Motor neuron (in vitro differentiated cells): Measurements from ENCODE around the gene FOXP1. TPM values are rescaled to one million over a fixed set of nuclear protein-coding genes. Genes with fewer than 3 reads are reported as not detected.

ENCODE experiments used
- ATAC-seq, 8 experiments: fragments of 200-7000 bp; cut with Tn5 transposase; replicated peaks in 6 of 8; 2 replicates each; pipeline ENCODE4 v1.8.0; 2021; ENCODE audit warnings: mild to moderate bottlenecking in 8 of 8, moderate library complexity in 8 of 8
- H3K27ac ChIP-seq, 2 donors: fragments of 250-450 bp; sonication (Bioruptor Pico); 2 replicates each; pipeline ENCODE4 v1.9.0; 2021; ENCODE audit warnings: antibody characterized with exemption in 2 of 2, mild to moderate bottlenecking in 2 of 2, moderate library complexity in 1 of 2
- H3K4me1 ChIP-seq, 2 donors: fragments of 250-450 bp; sonication (Bioruptor Pico); replicated peaks in 1 of 2; 2 replicates each; pipeline ENCODE4 v1.6.1; 2021; ENCODE audit warnings: antibody characterized with exemption in 2 of 2, mild to moderate bottlenecking in 2 of 2, moderate library complexity in 1 of 2
- H3K4me3 ChIP-seq, 5 donors: fragments of 250-450 bp; sonication (Bioruptor Pico); 2 replicates each; pipeline ENCODE4 v1.9.0; 2021; ENCODE audit warnings: antibody characterized with exemption in 5 of 5, mild to moderate bottlenecking in 5 of 5, moderate library complexity in 4 of 5
- WGBS, 10 experiments: fragments of 450-650 bp; shearing (Covaris generic); methylation state at CpG; one replicate each; pipeline ENCODE4 v1.0.0; 2022; 5-methylcytosine and 5-hydroxymethylcytosine counted together
- in situ Hi-C, 9 experiments: fragments of 400-800 bp; cut with MboI; loops; one replicate each; pipeline ENCODE4 v1.15.0; 2021; ENCODE audit warnings: low sequenced_read_pairs in 9 of 9, low pct_unique_long_range_greater_than_20kb in 2 of 9; ENCODE audit not compliant: unreplicated experiment in 9 of 9
- total RNA-seq, 8 experiments: library from RNA; unstranded; fragments of 300-600 nt; gene quantifications; 2 replicates each; pipeline versions ENCODE4 v1.2.3 to v1.2.4, GENCODE V29; 2022

The FOXP1 gene
- total RNA-seq, 8 experiments from 2014 or later, result 7.0 to 118 (median 74.5) TPM

- H3K4me1 ChIP-seq, result peaks cover 62 to 92% of the 10 kb centered on the region in 2 donors
- ATAC-seq, result peak in 7 of 8 experiments; percentile 17 to 70 (median 61)
- H3K4me3 ChIP-seq, result peak overlapping the region; percentile 4 to 36 (median 24)
- WGBS, 10 experiments, result 29 to 100% (median 41%) methylated on average over 2 to 17 of the region's 19 CpGs
- H3K27ac ChIP-seq, result no peak overlapping the region
- in situ Hi-C loops, result no loop called here
Observed at GRCh38 chr3:71130471-71131374, 452.8 kb downstream of the FOXP1 start.

GRCh38 chr3:71129611-71130431, 453.7 kb downstream of the FOXP1 start:
- Histone ChIP-seq H3K4me3 (peak overlapping the region; percentile 4 to 36 (median 24)), H3K4me1 (peaks cover 55 to 83% of the 10 kb centered on the region in 2 donors), H3K27ac (no peak overlapping the region)
- in situ Hi-C loops, result no loop called here
- WGBS, 10 experiments, result 0 to 93% (median 10%) methylated on average over 1 to 13 of the region's 13 CpGs; no CpG with 5 or more reads in 1 of the 10 experiments
- peak in 7 of 8 experiments; percentile 4 to 43 (median 34) for ATAC-seq

- H3K4me3 ChIP-seq, result peak overlapping the region in 1 of 5 donors; percentile 36
- H3K4me1 ChIP-seq, result peaks cover 51 to 75% of the 10 kb centered on the region in 2 donors
- ATAC-seq, result no peak
- no peak overlapping the region for H3K27ac ChIP-seq
- in situ Hi-C loops, result no loop called here
- 25 to 100% (median 72%) methylated on average over 2 to 6 of the region's 6 CpGs for WGBS, 10 experiments
Observed at GRCh38 chr3:71128961-71129360, 454.6 kb downstream of the FOXP1 start.

GRCh38 chr3:71127844-71128243, 455.7 kb downstream of the FOXP1 start:
- ATAC-seq, result peak in 3 of 8 experiments; percentile 20 to 65 (median 23)
- H3K4me3 ChIP-seq, result no peak overlapping the region
- WGBS, 10 experiments, result 14 to 100% (median 88%) methylated on average over 1 to 7 of the region's 7 CpGs
- in situ Hi-C loops, result no loop called here
- H3K27ac ChIP-seq, result no peak overlapping the region
- H3K4me1 ChIP-seq, result peaks cover 42 to 64% of the 10 kb centered on the region in 2 donors

- 47 to 92% (median 81%) methylated on average over 4 to 7 of the region's 7 CpGs for WGBS, 10 experiments
- in situ Hi-C loops, result no loop called here
- Histone ChIP-seq H3K4me1 (peaks cover 36 to 58% of the 10 kb centered on the region in 2 donors), H3K27ac (no peak overlapping the region), H3K4me3 (no peak overlapping the region)
- ATAC-seq, result peak in 3 of 8 experiments; percentile 21 to 39 (median 29)
Observed at GRCh38 chr3:71127052-71127831, 456.3 kb downstream of the FOXP1 start.

- no peak for ATAC-seq
- peaks cover 21 to 43% of the 10 kb centered on the region in 2 donors for H3K4me1 ChIP-seq
- in situ Hi-C loops, result no loop called here
- 100% methylated on average over 1 of the region's 1 CpG; no CpG with 5 or more reads in 8 of the 10 experiments for WGBS, 10 experiments
- H3K4me3 ChIP-seq, result no peak overlapping the region
- H3K27ac ChIP-seq, result no peak overlapping the region
Observed at GRCh38 chr3:71125738-71126137, 457.8 kb downstream of the FOXP1 start.

GRCh38 chr3:71124048-71124447, 459.5 kb downstream of the FOXP1 start:
- Histone ChIP-seq H3K27ac (no peak overlapping the region), H3K4me1 (peaks cover 14 to 26% of the 10 kb centered on the region in 2 donors), H3K4me3 (no peak overlapping the region)
- ATAC-seq, result no peak
- WGBS, 10 experiments, result 0 to 100% (median 82%) methylated on average over 1 of the region's 1 CpG; no CpG with 5 or more reads in 1 of the 10 experiments
- in situ Hi-C loops, result no loop called here

GRCh38 chr3:71122641-71123040, 460.9 kb downstream of the FOXP1 start:
- Histone ChIP-seq H3K4me3 (no peak overlapping the region), H3K4me1 (peaks cover 8 to 12% of the 10 kb centered on the region in 2 donors), H3K27ac (no peak overlapping the region)
- no peak for ATAC-seq
- in situ Hi-C loops, result no loop called here
- WGBS, 10 experiments, result 83 to 100% (median 94%) methylated on average over 1 to 4 of the region's 4 CpGs; no CpG with 5 or more reads in 1 of the 10 experiments

- in situ Hi-C loops, result no loop called here
- ATAC-seq, result peak in 2 of 8 experiments; percentile 25 to 49
- WGBS, 10 experiments, result 60 to 100% (median 100%) methylated on average over 1 to 3 of the region's 3 CpGs; no CpG with 5 or more reads in 2 of the 10 experiments
Observed at GRCh38 chr3:71121429-71122167, 461.9 kb downstream of the FOXP1 start.

GRCh38 chr3:71120012-71120411, 463.5 kb downstream of the FOXP1 start:
- no peak overlapping the region for H3K27ac ChIP-seq
- ATAC-seq, result peak in 1 of 8 experiments; percentile 70
- in situ Hi-C loops, result no loop called here
- peaks cover 0 to under 1% of the 10 kb centered on the region in 2 donors for H3K4me1 ChIP-seq
- H3K4me3 ChIP-seq, result no peak overlapping the region

More at GRCh38 chr3:71121429-71122167, 461.9 kb downstream of the FOXP1 start:
- peaks cover 0 to 2% of the 10 kb centered on the region in 2 donors for H3K4me1 ChIP-seq
- H3K27ac ChIP-seq, result no peak overlapping the region
- no peak overlapping the region for H3K4me3 ChIP-seq

- peaks cover 0 to 7% of the 10 kb centered on the region in 2 donors for H3K4me1 ChIP-seq
- ATAC-seq, result no peak
- no peak overlapping the region for H3K4me3 ChIP-seq
- 0 to 100% (median 88%) methylated on average over 1 to 2 of the region's 2 CpGs; no CpG with 5 or more reads in 6 of the 10 experiments for WGBS, 10 experiments
- no peak overlapping the region for H3K27ac ChIP-seq
- in situ Hi-C loops, result no loop called here
Observed at GRCh38 chr3:71119171-71119570, 464.4 kb downstream of the FOXP1 start.

- no peak for ATAC-seq
- Histone ChIP-seq H3K4me3 (no peak overlapping the region), H3K27ac (no peak overlapping the region), H3K4me1 (peaks cover 0 to 7% of the 10 kb centered on the region in 2 donors)
- WGBS, 10 experiments, result 90 to 100% (median 97%) methylated on average over 1 to 4 of the region's 4 CpGs
- in situ Hi-C loops, result no loop called here
Observed at GRCh38 chr3:71118436-71118835, 465.1 kb downstream of the FOXP1 start.
